ENCODE results near the gene CMTM7.
A peak's percentile ranks its signal among the peaks of the same experiment; 100 is the strongest.

The CMTM7 gene

DNA sequence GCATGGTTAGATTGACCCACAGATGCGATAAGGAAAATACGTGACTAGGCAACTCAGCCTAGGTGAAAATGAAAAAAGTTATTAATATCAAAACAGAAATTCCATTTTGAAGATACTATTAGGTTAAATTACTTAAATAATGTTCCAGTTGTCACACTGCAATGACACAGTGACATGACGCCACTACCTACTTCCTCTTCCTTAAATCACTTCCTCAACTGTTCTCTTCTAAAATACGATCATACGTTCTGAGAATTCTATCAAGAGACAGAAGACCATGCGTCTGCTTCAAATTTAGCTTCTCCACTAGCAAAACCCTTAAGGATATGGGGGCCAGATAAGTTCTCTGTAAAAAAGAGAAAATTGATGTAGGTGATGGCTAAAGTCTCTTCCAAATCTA, 92.8 kb downstream of the CMTM7 start:
- TF ChIP-seq CTCF (IDR thresholded peaks at IDR 0.05; ENCODE audit: insufficient read depth, low read depth, low read length, missing control alignments) = no peak
- H3K4me3 ChIP-seq (ENCODE audit: low read length) = no peak overlapping the region
- no peak for DNase-seq (ENCODE audit: low read depth)

DNA sequence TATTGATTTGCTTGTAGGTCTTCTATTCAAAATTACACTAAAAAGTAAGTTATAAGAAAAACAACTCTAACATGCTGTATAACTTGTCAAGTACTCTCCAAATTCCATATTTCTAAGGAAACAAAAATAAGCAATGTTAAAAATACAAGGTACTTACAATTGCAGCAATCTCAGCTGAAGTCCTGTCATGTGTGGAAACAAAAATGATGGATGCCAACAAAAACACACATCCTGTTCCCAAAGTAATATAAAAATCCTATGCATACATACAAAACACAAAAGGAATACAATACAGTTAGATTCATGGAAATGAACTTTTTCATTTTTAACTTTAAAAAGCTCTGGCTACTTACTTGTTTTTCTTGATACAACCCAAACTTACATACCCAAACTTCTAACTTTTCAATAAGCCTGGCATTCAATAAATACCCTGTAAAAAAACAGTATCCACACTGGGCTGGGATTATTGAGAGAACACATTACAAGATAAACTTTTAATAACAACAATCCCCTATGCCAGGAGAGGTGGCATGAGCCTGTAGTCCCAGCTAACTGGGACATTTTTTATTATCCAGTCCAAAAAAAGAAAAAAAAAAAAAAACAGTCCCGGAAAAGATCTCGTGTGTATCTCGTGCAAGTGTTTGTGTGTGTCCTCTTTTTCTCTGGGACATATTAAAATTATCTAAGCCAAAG, 96.3 kb downstream of the CMTM7 start:
- H3K4me3 ChIP-seq (ENCODE audit: low read length) = no peak overlapping the region
- no peak for TF ChIP-seq CTCF (IDR thresholded peaks at IDR 0.05; ENCODE audit: insufficient read depth, low read depth, low read length, missing control alignments)
- DNase-seq (ENCODE audit: low read depth) = no peak

DNA sequence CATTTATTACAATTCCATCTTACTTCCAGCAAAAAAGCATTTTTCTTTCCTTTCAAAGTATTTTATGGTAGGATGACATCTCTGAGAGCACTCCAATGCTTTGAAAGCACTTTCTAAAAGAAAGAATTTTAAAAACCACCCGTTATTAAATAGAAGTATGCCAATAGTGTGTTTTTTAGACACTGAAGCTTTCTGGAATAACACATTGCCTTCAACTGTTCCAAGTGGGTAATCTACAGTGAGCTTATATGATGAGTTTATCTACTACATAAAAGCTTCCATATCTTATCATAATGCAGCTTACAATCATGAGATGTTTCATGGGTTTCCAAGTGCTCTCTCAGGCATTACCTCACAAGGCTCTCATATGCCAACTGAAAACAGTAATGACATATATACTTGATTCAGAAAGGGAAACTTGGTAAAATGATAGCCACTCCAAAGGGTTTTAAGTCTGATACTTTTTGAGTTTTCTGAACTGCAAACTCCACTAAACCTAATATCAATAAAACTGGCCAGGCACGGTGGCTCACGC, 96.9 kb downstream of the CMTM7 start:
- no peak for DNase-seq (ENCODE audit: low read depth)
- no peak overlapping the region for H3K4me3 ChIP-seq (ENCODE audit: low read length)
- no peak for TF ChIP-seq CTCF (IDR thresholded peaks at IDR 0.05; ENCODE audit: insufficient read depth, low read depth, low read length, missing control alignments)

GRCh38 chr3:32492684-32493436, 101.2 kb downstream of the CMTM7 start:
- no peak for DNase-seq (ENCODE audit: low read depth)
- TF ChIP-seq CTCF (IDR thresholded peaks at IDR 0.05; ENCODE audit: insufficient read depth, low read depth, low read length, missing control alignments) = no peak
- H3K4me3 ChIP-seq (ENCODE audit: low read length) = no peak overlapping the region

GRCh38 chr3:32493437-32494414, 102.1 kb downstream of the CMTM7 start:
- TF ChIP-seq CTCF (IDR thresholded peaks at IDR 0.05; ENCODE audit: insufficient read depth, low read depth, low read length, missing control alignments) = no peak
- peak; percentile 50 for DNase-seq (ENCODE audit: low read depth)
- no peak overlapping the region for H3K4me3 ChIP-seq (ENCODE audit: low read length)

- no peak overlapping the region for H3K4me3 ChIP-seq (ENCODE audit: low read length)
- TF ChIP-seq CTCF (IDR thresholded peaks at IDR 0.05; ENCODE audit: insufficient read depth, low read depth, low read length, missing control alignments) = no peak
- DNase-seq (ENCODE audit: low read depth) = peak; percentile 26
Observed at GRCh38 chr3:32495085-32495484, 103.4 kb downstream of the CMTM7 start.
